Measurements from ENCODE around the gene CNN3. TPM values are rescaled to one million over a fixed set of nuclear protein-coding genes. Genes with fewer than 3 reads are reported as not detected.

Gene CNN3
- total and polyA plus RNA-seq, 2 of the 4 experiments (the other 2 are of a cell fraction), result 249 to 552 TPM

GRCh38 chr1:94875794-94876193, 51.1 kb downstream of the CNN3 start:
- Histone ChIP-seq H3K36me3 (ENCODE audit: control insufficient read depth, insufficient read depth, low read length) (no peaks in the 10 kb centered on the region), H2AK9ac (replicated peaks; ENCODE audit: low read depth, low read length, poor library complexity) (no peak overlapping the region), H4K8ac (ENCODE audit: low read depth in 2 of 2, low read length in 2 of 2) (no peak overlapping the region), H3K27ac (ENCODE audit: insufficient read depth, low read length) (no peak overlapping the region), H2BK120ac (ENCODE audit: low read depth, low read length) (peak overlapping the region; percentile 28; the same call in 1 of the 2 replicates), H3K9me1 (ENCODE audit: insufficient read depth, low read length) (0 out of 2 replicates have a peak, but pooled peaks cover 10% of the 10 kb centered on the region), H2BK5ac (ENCODE audit: low read depth, low read length, poor library complexity, severe bottlenecking) (no peak overlapping the region), H3K23ac (ENCODE audit: low read depth, low read length) (no peak overlapping the region), H3K9me3 (ENCODE audit: control insufficient read depth, insufficient read depth, low read length) (no peaks in the 10 kb centered on the region), H3K4me1 (ENCODE audit: control insufficient read depth, insufficient read depth, low read length) (peaks cover 20% of the 10 kb centered on the region), H3K4me3 (ENCODE audit: insufficient read depth, low read depth, low read length) (no peak overlapping the region), H3K56ac (ENCODE audit: extremely low read depth, insufficient read depth, low read length) (no peak overlapping the region), H3K18ac (ENCODE audit: low read depth, low read length) (no peak overlapping the region), H3K27me3 (ENCODE audit: control insufficient read depth, insufficient read depth, low read length) (no peaks in the 10 kb centered on the region), H3K9ac (ENCODE audit: low read depth, low read length) (no peak overlapping the region), H4K91ac (ENCODE audit: insufficient read depth, low read depth, low read length) (no peak overlapping the region), H2AFZ (replicated peaks; ENCODE audit: low read length, poor library complexity) (peak overlapping the region; percentile 17), H3K14ac (replicated peaks; ENCODE audit: low read depth, low read length) (no peak overlapping the region), H3K4me2 (ENCODE audit: low read depth, low read length) (no peak overlapping the region), H2AK5ac (ENCODE audit: low read depth, low read length) (no peak overlapping the region; the same call in 1 of the 2 replicates), H3K79me1 (ENCODE audit: low read depth in 1 of 2, low read length in 2 of 2) (no peaks in the 10 kb centered on the region), H2BK15ac (ENCODE audit: low read depth, low read length) (peak overlapping the region; percentile 72; the same call in 1 of the 3 replicates), H3K4ac (ENCODE audit: low read depth, low read length) (no peak overlapping the region), H4K5ac (ENCODE audit: low read depth, low read length) (no peak overlapping the region; the same call in 1 of the 2 replicates), H4K20me1 (ENCODE audit: insufficient read depth, low read length) (no peaks in the 10 kb centered on the region), H2BK20ac (ENCODE audit: low read depth, low read length) (peak overlapping the region; percentile 40; the same call in 1 of the 2 replicates)
- ChIA-PET POLR2A (ENCODE audit: unreplicated experiment) (no interaction called here), CTCF (interaction anchor here (1.0 to 1.3 kb wide), 2 partner anchors 11 to 69 kb away, joined by 3 to 4 read pairs; no protein-coding TSS in a partner anchor)
- DNase-seq, result no peak
- dilution Hi-C loops (cut with HindIII; ENCODE audit: low sequenced_read_pairs, unreplicated experiment), result no loop called here
- TF ChIP-seq MAZ (IDR thresholded peaks at IDR 0.05; ENCODE audit: borderline replicate concordance, low read depth, low read length) (no peak), USF2 (IDR thresholded peaks at IDR 0.05; ENCODE audit: low read depth, low read length) (no peak), BHLHE40 (IDR thresholded peaks at IDR 0.05; ENCODE audit: low read depth, low read length) (no peak), CHD1 (IDR thresholded peaks at IDR 0.05; ENCODE audit: low read depth, low read length) (no peak), FOS (IDR thresholded peaks at IDR 0.05; ENCODE audit: low read depth, low read length) (no peak), ELK1 (IDR thresholded peaks at IDR 0.05; ENCODE audit: borderline replicate concordance, low read depth, low read length) (no peak), RAD21 (IDR thresholded peaks at IDR 0.05; ENCODE audit: low read length) (no peak), MAFK (IDR thresholded peaks at IDR 0.05; ENCODE audit: low read depth, low read length) (no peak), POLR2A (IDR thresholded peaks at IDR 0.05; ENCODE audit: low read depth, low read length) (no peak)
- no CpG with 5 or more reads among the region's 4 CpGs for WGBS, 2 experiments (ENCODE audit: extremely low coverage in 2 of 2, insufficient read length in 1 of 2)
- no peak for ATAC-seq (ENCODE audit: low read depth)
- in situ Hi-C loops (cut with MboI; ENCODE audit: low sequenced_read_pairs), result no loop called here
- intact Hi-C loops (cut with micrococcal nuclease), result no loop called here
- no TSS peak for BruUV-seq (replicated peaks)

All from IMR-90 (cell line).